HAP-1 (cell line): ENCODE data around the gene MIS12.

Experiments used
- DNase-seq, 2 experiments: peaks; one replicate each; pipeline ENCODE4 v3.0.0-alpha.2; 2016 to 2020; ENCODE audit warnings: low spot score in 2 of 2
- H3K27me3 ChIP-seq: fragments of 250-450 bp; sonication (Bioruptor Pico); 2 replicates; pipeline ENCODE4 v1.5.1; 2020; ENCODE audit warnings: low read depth, mild to moderate bottlenecking, moderate library complexity
- H3K36me3 ChIP-seq: fragments of 250-450 bp; sonication (Bioruptor Pico); replicated peaks from 2 replicates; pipeline ENCODE4 v1.5.1; 2020; ENCODE audit warnings: mild to moderate bottlenecking
- H3K4me1 ChIP-seq: fragments of 250-450 bp; sonication (Bioruptor Pico); 2 replicates; pipeline ENCODE4 v1.5.1; 2020; ENCODE audit warnings: mild to moderate bottlenecking
- H3K4me3 ChIP-seq: fragments of 250-450 bp; sonication (Bioruptor Pico); 2 replicates; pipeline ENCODE4 v1.5.1; 2020; ENCODE audit warnings: mild to moderate bottlenecking, moderate library complexity
- H3K9me3 ChIP-seq: fragments of 250-450 bp; sonication (Bioruptor Pico); 2 replicates; pipeline ENCODE4 v1.5.1; 2020; ENCODE audit warnings: mild to moderate bottlenecking, moderate library complexity
- in situ Hi-C: fragments of 300-500 bp; cut with MboI; formaldehyde crosslinking; loops from 3 replicates; pipeline ENCODE4 v1.14.3; 2020; ENCODE audit warnings: low sequenced_read_pairs, inconsistent platforms, mixed read lengths

The MIS12 gene, protein sequence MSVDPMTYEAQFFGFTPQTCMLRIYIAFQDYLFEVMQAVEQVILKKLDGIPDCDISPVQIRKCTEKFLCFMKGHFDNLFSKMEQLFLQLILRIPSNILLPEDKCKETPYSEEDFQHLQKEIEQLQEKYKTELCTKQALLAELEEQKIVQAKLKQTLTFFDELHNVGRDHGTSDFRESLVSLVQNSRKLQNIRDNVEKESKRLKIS

DNA sequence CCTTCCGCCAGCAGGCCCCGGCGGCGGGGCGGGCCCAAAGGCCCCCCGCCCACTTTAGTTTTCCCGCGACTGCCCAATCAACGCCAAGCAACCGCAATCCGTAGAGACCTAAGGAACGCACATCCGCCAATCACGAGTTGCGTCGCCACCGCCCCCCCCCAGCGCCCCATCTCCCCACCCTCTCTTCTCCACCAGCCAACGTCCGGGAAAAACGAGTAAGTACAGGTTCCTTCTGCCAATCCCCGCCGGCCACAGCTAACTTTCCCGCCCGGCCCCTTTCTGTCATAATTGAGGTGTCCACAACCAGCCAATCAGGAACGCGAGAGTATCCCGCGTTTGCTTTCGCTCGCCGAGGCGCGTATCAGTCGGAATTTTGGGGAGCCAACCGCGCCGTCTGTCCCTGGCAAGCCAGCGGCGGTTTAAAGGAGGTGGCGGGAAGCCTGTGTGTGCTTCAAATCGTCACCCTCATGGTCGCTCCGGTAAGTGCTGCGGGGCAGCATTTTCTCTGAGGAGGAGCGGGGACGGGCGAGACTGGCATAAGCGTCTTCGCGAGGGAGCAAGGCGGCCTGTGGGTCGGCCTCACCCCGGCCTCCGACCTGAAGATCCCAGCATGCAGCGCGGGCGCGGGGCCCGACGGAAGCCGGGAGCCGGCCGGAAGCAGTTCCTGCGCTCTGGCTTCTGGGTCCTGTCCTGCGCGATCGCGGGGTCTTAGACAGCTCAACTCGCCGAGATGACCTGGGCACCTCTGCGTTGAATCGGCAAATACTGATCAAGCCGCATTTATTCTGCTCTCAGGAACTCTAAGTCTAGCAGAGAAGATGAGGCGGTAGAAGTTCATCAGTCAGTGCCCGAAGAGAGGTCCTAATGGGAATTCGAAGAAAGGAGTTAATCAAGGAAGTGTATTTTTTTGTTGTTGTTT, at the start of gene MIS12:
Gene MIS12 (plus strand): TSS at position 361 of the 919 bp plus-strand sequence. CDS start 2,297 bp downstream, outside the sequence.
- Histone ChIP-seq H3K27me3 (no peaks in the 10 kb centered on the region), H3K4me3 (peak within 1 kb of the TSS; percentile 86), H3K36me3 (peaks cover 49% of the 10 kb centered on the region), H3K9me3 (no peaks in the 10 kb centered on the region), H3K4me1 (peaks cover 9% of the 10 kb centered on the region)
- DNase-seq: peak; percentile 98 to 99
- in situ Hi-C loops: no loop called here

DNA sequence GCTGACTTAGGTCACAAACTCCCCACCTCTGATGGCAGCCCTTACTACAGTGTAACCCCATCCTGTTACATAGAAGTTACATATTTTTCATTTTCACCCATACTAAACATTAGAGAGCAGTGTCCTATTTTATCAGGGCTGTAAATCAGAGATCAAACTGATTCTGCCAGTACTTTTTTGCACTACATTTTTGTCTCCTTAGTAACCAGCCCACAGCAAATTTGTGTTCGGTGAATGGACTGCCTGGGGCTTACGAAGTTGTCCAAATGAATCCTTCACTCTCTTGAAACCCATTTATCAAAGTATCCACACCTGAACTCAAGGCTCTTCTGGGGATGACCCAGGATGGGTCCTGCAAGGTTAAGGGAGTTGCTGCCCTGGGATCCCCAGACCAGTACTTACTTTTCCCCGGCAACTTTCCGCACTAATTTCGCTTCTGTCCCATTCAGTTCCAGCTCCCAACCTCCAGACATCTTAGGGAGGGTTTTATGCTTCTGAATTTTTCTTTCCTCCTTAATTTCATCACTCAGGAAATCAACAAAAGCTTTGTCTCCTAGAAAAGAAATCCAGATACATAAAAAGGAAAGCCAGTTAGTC, 48.5 kb upstream of the MIS12 start:
- Histone ChIP-seq H3K36me3 (peaks cover 60% of the 10 kb centered on the region), H3K4me1 (peaks cover 18% of the 10 kb centered on the region), H3K9me3 (no peaks in the 10 kb centered on the region), H3K27me3 (no peaks in the 10 kb centered on the region), H3K4me3 (peak overlapping the region; percentile 56)
- in situ Hi-C loops: no loop called here
- no peak for DNase-seq

DNA sequence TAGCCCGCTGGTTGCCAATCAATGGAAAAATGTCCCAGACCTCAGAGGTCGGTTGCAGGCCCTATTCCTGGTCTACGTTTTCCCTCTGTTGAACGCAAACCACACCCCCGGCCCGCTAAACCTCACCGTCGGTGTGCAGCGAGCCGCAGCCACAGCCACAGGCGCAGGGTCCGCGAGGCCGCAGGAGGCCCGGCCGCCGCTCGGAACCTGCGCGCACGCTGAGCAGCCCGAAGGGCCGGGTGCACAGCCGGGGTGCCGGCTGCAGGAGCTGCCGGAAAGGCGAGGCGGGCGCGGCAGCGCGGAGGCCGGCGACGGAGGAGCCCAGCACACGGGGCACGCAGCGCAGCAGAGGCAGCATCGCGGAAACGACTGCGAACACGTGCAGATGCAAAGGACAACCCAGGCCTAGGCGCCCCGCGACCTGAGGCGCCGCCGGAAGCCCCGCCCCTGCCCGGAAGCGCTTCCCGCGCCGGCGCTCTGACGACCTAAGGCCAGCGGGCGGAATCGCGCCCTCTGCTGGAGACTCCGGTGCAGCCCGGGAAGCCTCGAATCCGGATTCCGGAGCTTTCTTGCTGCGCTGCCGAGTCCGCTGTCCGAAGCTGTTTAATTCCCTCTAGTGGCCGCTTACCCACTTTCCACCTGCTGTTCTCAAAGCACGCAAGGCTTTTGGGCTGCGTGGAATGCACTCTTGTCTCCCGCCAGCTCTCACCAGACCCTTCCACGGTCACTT, 47.5 kb upstream of the MIS12 start, which contains the start of gene C1QBP:
Gene C1QBP (minus strand): TSS at position 440 of the 730 bp plus-strand sequence. CDS start 82 bp downstream, at position 358.
- in situ Hi-C loops: no loop called here
- peak; percentile 79 to 93 for DNase-seq
- Histone ChIP-seq H3K9me3 (no peaks in the 10 kb centered on the region), H3K27me3 (no peaks in the 10 kb centered on the region), H3K4me3 (peak within 1 kb of the TSS; percentile 56), H3K4me1 (peaks cover 18% of the 10 kb centered on the region), H3K36me3 (peaks cover 56% of the 10 kb centered on the region)

DNA sequence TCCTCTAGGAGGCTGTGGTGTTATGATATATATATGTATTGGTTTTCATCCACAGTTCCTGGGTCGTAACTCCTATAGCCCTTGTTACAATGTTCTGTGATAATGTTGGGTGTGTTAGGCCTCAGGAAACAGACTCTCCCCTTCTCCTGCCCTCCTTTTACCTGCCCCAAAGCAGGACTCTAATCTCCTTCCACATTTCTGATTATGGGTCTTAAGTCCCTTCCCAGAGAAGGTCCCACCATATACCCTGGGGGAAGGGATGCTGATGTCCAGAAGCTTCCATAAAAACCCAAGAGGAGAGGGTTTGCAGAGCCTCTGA, 47.0 kb upstream of the MIS12 start:
- no peaks in the 10 kb centered on the region for H3K27me3 ChIP-seq
- H3K4me3 ChIP-seq: peak overlapping the region; percentile 56
- peaks cover 18% of the 10 kb centered on the region for H3K4me1 ChIP-seq
- no peaks in the 10 kb centered on the region for H3K9me3 ChIP-seq
- H3K36me3 ChIP-seq: peaks cover 56% of the 10 kb centered on the region
- no peak for DNase-seq
- in situ Hi-C loops: no loop called here

DNA sequence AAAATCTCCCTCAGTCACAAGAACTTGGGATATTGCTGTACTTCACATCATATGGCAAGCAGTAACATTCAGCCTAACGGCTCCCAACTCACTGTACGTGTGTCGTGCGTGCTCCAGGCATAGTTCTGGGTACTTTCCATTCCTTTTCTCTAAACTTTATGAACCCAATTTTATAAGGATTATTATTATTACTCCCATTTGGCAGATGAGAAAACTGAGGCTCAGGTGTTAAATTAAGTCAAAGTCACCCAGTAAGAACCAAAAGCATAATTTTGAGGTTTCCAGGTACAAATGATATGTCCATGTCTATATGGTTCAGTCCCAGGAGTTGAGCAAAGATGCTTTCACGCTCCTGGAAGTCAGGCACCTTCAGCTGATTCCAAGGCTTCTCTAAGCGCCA, 42.6 kb upstream of the MIS12 start:
- Histone ChIP-seq H3K4me1 (0 out of 2 replicates have a peak, but pooled peaks cover 5% of the 10 kb centered on the region), H3K9me3 (no peaks in the 10 kb centered on the region), H3K27me3 (no peaks in the 10 kb centered on the region), H3K36me3 (peaks cover 54% of the 10 kb centered on the region), H3K4me3 (no peak overlapping the region)
- no peak for DNase-seq
- in situ Hi-C loops: no loop called here

DNA sequence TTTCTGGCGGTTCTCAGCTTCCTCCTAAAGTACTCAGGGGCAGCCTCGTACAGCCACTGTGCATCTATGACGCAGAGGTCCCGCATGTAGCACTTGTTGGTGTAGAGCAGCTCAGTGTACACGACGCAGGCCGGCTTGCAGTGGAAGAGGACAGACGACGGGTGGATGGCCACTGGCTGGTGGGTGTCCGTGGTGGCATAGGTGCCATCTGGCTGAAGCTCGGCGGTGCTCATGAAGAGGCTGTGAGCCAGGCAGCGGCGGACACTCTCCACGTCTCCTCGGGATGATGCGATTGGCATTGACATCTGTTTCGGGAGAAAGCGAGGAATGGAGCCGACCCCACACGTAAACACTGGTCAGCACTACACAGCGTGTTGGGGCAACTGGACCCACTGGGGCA, 42.2 kb upstream of the MIS12 start:
- DNase-seq: no peak
- no peaks in the 10 kb centered on the region for H3K27me3 ChIP-seq
- H3K9me3 ChIP-seq: no peaks in the 10 kb centered on the region
- in situ Hi-C loops: no loop called here
- H3K4me3 ChIP-seq: no peak overlapping the region
- 0 out of 2 replicates have a peak, but pooled peaks cover 5% of the 10 kb centered on the region for H3K4me1 ChIP-seq
- peaks cover 58% of the 10 kb centered on the region for H3K36me3 ChIP-seq

DNA sequence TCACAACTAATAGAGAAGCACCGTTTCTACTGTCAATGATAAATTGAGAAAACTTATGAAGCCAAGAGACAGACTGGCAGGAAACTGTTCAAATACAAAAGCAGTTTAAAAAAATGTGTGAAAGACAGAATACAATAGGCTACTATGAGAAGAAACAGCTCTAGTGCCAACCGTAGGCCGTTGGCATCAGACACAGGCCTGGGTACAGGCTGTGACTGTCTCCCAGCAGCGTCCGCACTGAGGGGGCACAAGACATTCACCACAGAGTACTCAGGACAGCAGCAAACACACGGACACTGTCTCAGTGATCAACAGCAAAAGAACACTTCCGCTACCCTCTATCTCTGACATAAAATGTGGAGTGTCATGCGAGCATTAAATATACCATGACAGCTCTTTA, 39.6 kb upstream of the MIS12 start:
- no peaks in the 10 kb centered on the region for H3K9me3 ChIP-seq
- in situ Hi-C loops: no loop called here
- no peak overlapping the region for H3K4me3 ChIP-seq
- H3K27me3 ChIP-seq: no peaks in the 10 kb centered on the region
- no peaks in the 10 kb centered on the region for H3K4me1 ChIP-seq
- no peak for DNase-seq
- peaks cover 83% of the 10 kb centered on the region for H3K36me3 ChIP-seq

DNA sequence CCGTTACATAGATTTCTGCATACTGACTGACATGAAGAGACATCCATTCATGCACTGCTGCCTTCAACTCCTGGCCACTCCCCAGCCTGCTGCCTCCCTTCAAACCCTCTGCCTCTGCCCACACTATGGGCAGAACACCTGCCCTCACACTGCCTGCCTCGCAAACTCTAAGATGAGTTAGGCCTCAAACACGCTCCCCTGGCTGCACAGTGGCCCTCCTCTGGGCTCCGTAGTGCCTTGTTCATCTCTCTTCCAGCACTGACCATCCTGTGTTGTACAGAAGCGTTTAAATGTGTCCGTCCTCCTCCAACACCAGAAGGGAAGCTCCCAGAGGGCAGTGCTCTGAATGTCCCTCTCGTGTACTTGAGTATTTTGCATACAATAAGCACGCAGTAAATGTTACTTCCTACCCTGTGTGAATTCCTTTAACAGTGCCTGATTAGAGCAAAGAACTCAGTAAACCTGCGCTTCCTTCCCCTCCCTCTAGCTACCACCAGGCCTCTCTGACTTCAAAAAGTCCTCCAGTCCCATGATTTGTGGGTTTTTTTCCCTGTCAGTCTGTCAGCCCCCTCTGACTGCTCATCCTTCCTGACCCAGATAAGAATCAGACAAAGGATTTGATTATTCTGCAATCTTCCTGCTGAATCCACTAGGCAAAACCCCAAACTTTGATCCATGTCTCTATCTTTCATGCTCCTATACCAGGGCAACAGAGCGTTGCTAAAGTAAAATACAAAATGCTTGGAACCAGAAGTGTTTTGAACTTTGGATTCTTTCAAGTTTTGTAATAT, 21.5 kb upstream of the MIS12 start:
- no peak for DNase-seq
- Histone ChIP-seq H3K36me3 (peaks cover 30% of the 10 kb centered on the region), H3K27me3 (no peaks in the 10 kb centered on the region), H3K4me3 (no peak overlapping the region), H3K4me1 (peaks cover 9% of the 10 kb centered on the region; the same call in 1 of the 2 replicates), H3K9me3 (no peaks in the 10 kb centered on the region)
- in situ Hi-C loops: no loop called here

DNA sequence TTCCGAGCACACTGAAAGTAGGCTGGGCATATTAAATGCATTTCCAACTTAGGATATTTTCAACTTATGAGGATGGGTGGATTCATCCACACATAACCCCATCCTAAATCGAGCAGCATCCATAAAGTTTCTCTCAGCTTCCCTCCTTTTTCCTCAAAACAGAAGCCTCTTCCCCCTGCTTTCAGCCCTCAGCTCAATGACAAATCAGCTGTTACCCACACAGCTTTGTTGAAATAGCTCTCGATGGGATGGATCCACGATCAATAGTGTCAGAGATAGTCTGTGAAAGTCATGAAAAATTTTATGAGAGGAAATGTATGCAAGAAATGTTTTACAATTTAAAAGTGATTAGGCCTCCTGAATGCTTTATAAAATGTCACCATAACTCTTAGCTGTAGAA, 20.1 kb upstream of the MIS12 start:
- no peak overlapping the region; the same call in 1 of the 2 replicates for H3K4me3 ChIP-seq
- H3K9me3 ChIP-seq: no peaks in the 10 kb centered on the region
- H3K27me3 ChIP-seq: no peaks in the 10 kb centered on the region
- in situ Hi-C loops: no loop called here
- no peak for DNase-seq
- H3K36me3 ChIP-seq: peaks cover 20% of the 10 kb centered on the region
- peaks cover 9% of the 10 kb centered on the region; the same call in 1 of the 2 replicates for H3K4me1 ChIP-seq

DNA sequence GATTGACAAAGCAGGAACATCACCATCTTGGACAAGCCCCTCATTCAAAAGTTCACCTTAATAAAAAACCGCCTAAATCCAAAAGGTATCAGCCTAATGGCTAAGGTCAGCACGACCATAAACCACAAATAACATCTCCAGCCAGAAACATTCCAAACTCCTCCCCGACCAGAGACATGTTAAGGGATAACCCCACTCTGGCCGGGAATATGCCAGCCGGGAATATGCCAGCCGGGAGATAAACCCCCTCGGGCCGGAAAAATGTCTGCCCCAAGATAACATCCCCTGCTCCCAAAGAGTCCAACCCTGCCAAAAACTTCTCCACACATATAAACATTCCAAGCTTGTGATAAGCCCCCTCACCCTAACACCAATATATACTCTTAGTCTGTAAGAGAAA, 18.9 kb upstream of the MIS12 start:
- Histone ChIP-seq H3K27me3 (no peaks in the 10 kb centered on the region), H3K4me1 (peaks cover 9% of the 10 kb centered on the region; the same call in 1 of the 2 replicates), H3K9me3 (no peaks in the 10 kb centered on the region), H3K4me3 (peak overlapping the region; percentile 77), H3K36me3 (peaks cover 14% of the 10 kb centered on the region)
- no peak for DNase-seq
- in situ Hi-C loops: no loop called here

DNA sequence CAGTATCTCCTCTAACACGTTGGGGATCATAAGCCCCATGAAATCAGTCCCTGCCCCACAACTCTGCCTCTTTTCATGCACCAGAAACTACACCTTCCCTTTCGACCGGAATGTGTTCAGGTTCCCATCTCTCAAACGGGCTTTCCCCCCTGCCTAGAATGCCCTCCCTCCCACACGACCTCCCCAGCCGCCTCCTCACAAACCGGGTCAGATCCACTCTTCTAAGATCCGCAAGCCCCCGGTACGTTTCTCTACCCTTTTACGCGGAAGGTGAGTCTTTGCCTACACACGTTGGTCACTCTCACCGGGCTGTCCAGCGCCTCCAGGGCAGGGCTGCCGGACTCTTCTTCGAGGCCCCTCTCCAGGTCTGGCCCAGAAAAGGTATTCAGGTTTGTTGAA, 18.3 kb upstream of the MIS12 start:
- no peaks in the 10 kb centered on the region for H3K27me3 ChIP-seq
- in situ Hi-C loops: no loop called here
- peaks cover 9% of the 10 kb centered on the region; the same call in 1 of the 2 replicates for H3K4me1 ChIP-seq
- H3K36me3 ChIP-seq: peaks cover 11% of the 10 kb centered on the region
- H3K9me3 ChIP-seq: no peaks in the 10 kb centered on the region
- H3K4me3 ChIP-seq: peak overlapping the region; percentile 77
- DNase-seq: peak; percentile 20 to 27

DNA sequence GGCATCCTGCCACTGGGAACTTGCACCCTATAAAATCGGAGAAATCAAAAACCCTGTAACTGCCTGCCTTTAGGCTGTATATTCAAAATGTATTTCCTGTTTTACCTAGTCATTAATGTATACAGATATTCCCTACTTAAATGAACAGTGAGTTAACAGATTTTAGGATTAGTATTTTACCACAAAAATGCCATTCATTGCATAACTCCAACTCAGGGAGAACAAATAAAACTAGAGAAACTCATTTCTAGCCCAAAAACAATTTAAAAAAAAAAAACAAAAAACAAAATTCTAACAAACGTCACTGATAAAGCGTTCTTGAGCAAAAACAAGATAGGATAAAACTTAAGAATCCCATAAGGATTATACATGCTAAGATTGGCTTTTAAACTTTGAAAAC, 13.9 kb upstream of the MIS12 start:
- in situ Hi-C loops: no loop called here
- Histone ChIP-seq H3K9me3 (no peaks in the 10 kb centered on the region), H3K27me3 (no peaks in the 10 kb centered on the region), H3K36me3 (peaks cover 16% of the 10 kb centered on the region), H3K4me3 (no peak overlapping the region), H3K4me1 (no peaks in the 10 kb centered on the region)
- DNase-seq: no peak

DNA sequence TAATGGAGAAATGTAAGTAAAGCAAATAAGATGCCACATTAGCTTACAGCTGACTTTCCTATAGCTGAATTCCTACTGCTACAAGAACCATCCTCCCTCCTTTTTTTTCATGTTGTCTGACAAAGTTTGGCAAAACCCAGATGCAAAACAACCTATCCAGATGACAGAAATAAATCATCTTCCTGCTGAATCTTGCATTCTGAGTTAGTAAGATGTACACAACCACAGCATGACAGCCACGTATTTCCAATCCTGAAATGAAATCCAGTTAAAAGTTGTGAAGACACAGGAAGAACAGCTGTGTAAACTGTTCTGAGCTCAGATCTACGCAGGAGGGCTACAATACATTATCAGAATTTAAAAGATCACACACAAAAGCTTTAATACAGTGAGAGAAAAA, 12.5 kb upstream of the MIS12 start:
- DNase-seq: no peak
- H3K4me1 ChIP-seq: no peaks in the 10 kb centered on the region
- in situ Hi-C loops: no loop called here
- no peaks in the 10 kb centered on the region for H3K9me3 ChIP-seq
- H3K27me3 ChIP-seq: no peaks in the 10 kb centered on the region
- H3K36me3 ChIP-seq: peaks cover 29% of the 10 kb centered on the region
- H3K4me3 ChIP-seq: no peak overlapping the region
